HG02571 (cell line): ENCODE results near the gene FRY.

Experiments
- ATAC-seq: cut with Tn5 transposase; IDR thresholded peaks from one replicate; pipeline ENCODE4 v1.9.1; 2021; ENCODE audit warnings: mild to moderate bottlenecking, moderate library complexity; ENCODE audit not compliant: unreplicated experiment

FRY gene

GRCh38 chr13:32164622-32165268, 133.2 kb downstream of the FRY start:
- ATAC-seq = no peak

GRCh38 chr13:32165796-32166195, 134.2 kb downstream of the FRY start:
- ATAC-seq = no peak

- no peak for ATAC-seq
Observed at GRCh38 chr13:32168131-32168530, 136.6 kb downstream of the FRY start.

- ATAC-seq = no peak
Observed at GRCh38 chr13:32170841-32171240, 139.3 kb downstream of the FRY start.

- ATAC-seq = no peak
Observed at GRCh38 chr13:32173881-32174280, 142.3 kb downstream of the FRY start.

GRCh38 chr13:32174366-32174765, 142.8 kb downstream of the FRY start:
- no peak for ATAC-seq

- no peak for ATAC-seq
Observed at GRCh38 chr13:32175307-32175706, 143.7 kb downstream of the FRY start.

GRCh38 chr13:32175943-32176342, 144.4 kb downstream of the FRY start:
- no peak for ATAC-seq

GRCh38 chr13:32176696-32177095, 145.1 kb downstream of the FRY start:
- no peak for ATAC-seq

GRCh38 chr13:32178763-32179162, 147.2 kb downstream of the FRY start:
- ATAC-seq = no peak

- no peak for ATAC-seq
Observed at GRCh38 chr13:32179708-32180107, 148.1 kb downstream of the FRY start.

- ATAC-seq = no peak
Observed at GRCh38 chr13:32187651-32188050, 156.1 kb downstream of the FRY start.

GRCh38 chr13:32191452-32191998, 160.0 kb downstream of the FRY start:
- ATAC-seq = no peak

GRCh38 chr13:32195713-32196112, 164.1 kb downstream of the FRY start:
- ATAC-seq = no peak

GRCh38 chr13:32199168-32199567, 167.6 kb downstream of the FRY start:
- ATAC-seq = no peak

GRCh38 chr13:32200741-32201140, 169.2 kb downstream of the FRY start:
- ATAC-seq = no peak

- no peak for ATAC-seq
Observed at GRCh38 chr13:32201809-32202208, 170.2 kb downstream of the FRY start.

- ATAC-seq = no peak
Observed at GRCh38 chr13:32202268-32202667, 170.7 kb downstream of the FRY start.

- ATAC-seq = no peak
Observed at GRCh38 chr13:32203221-32203620, 171.6 kb downstream of the FRY start.

- no peak for ATAC-seq
Observed at GRCh38 chr13:32203736-32204135, 172.2 kb downstream of the FRY start.

- ATAC-seq = no peak
Observed at GRCh38 chr13:32205431-32206096, 174.0 kb downstream of the FRY start.

- no peak for ATAC-seq
Observed at GRCh38 chr13:32206097-32206740, 174.6 kb downstream of the FRY start.
